NB4 (cell line): ENCODE results near the gene CRTAC1.

ENCODE experiments used
- CTCF ChIP-seq: IDR thresholded peaks from one replicate; pipeline ENCODE4 v1.5.1; 2012; ENCODE audit warnings: low read depth, low read length
- POLR2A ChIP-seq: IDR thresholded peaks from 2 replicates; pipeline ENCODE4 v1.6.1; 2011; ENCODE audit warnings: mild to moderate bottlenecking; ENCODE audit not compliant: insufficient read length; ENCODE audit errors: extremely low read depth

GRCh38 chr10:97887399-97887798 is 143.0 kb downstream of the CRTAC1 start:
- TF ChIP-seq CTCF (no peak), POLR2A (no peak)
